ENCODE measurements around the gene CARD9. TPM values are rescaled to one million over a fixed set of nuclear protein-coding genes. Genes with fewer than 3 reads are reported as not detected.

Gene CARD9
- total RNA-seq, 1 experiment from 2014 or later = 14.0 TPM

- Histone ChIP-seq H3K27me3 (ENCODE audit: insufficient read depth, low read depth) (no peaks in the 10 kb centered on the region), H3K4me2 (no peak overlapping the region), H3K9me2 (ENCODE audit: insufficient read depth) (no peaks in the 10 kb centered on the region), H3K4me3 (no peak overlapping the region), H3K4me1 (replicated peaks; ENCODE audit: insufficient read depth) (peaks cover 11% of the 10 kb centered on the region; the same call in 1 of the 2 replicates), H3K9me3 (ENCODE audit: insufficient read depth, low read depth) (no peaks in the 10 kb centered on the region), H3F3A (ENCODE audit: insufficient read depth, low read depth) (peaks cover 8% of the 10 kb centered on the region; the same call in 1 of the 2 replicates), H3K36me3 (ENCODE audit: low read depth) (no peaks in the 10 kb centered on the region), H3K27ac (no peak overlapping the region), H3K79me2 (ENCODE audit: low read depth) (no peaks in the 10 kb centered on the region), H2AFZ (no peak overlapping the region), H4K20me1 (ENCODE audit: insufficient read depth) (peaks cover 5% of the 10 kb centered on the region; the same call in 1 of the 2 replicates)
- no peak for TF ChIP-seq EZH2 (IDR thresholded peaks at IDR 0.05; ENCODE audit: low read depth)
- TF ChIP-seq, protein P1, sequence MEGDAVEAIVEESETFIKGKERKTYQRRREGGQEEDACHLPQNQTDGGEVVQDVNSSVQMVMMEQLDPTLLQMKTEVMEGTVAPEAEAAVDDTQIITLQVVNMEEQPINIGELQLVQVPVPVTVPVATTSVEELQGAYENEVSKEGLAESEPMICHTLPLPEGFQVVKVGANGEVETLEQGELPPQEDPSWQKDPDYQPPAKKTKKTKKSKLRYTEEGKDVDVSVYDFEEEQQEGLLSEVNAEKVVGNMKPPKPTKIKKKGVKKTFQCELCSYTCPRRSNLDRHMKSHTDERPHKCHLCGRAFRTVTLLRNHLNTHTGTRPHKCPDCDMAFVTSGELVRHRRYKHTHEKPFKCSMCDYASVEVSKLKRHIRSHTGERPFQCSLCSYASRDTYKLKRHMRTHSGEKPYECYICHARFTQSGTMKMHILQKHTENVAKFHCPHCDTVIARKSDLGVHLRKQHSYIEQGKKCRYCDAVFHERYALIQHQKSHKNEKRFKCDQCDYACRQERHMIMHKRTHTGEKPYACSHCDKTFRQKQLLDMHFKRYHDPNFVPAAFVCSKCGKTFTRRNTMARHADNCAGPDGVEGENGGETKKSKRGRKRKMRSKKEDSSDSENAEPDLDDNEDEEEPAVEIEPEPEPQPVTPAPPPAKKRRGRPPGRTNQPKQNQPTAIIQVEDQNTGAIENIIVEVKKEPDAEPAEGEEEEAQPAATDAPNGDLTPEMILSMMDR (conservative IDR thresholded peaks at IDR 0.05) = no peak
- intact Hi-C loops (cut with micrococcal nuclease; ENCODE audit: unreplicated experiment) = no loop called here
- no TSS peak for BruUV-seq (replicated peaks)
- CTCF ChIA-PET = interaction anchor here (0.6 kb wide), 1 partner anchor 719 kb away, joined by 4 read pairs; no protein-coding TSS in a partner anchor
- DNase-seq = peak in 1 of 2 experiments; percentile 37
- POLR2A ChIA-PET (ENCODE audit: unreplicated experiment) = no interaction called here
Observed at GRCh38 chr9:136324501-136325300, 48.8 kb downstream of the CARD9 start.

DNA sequence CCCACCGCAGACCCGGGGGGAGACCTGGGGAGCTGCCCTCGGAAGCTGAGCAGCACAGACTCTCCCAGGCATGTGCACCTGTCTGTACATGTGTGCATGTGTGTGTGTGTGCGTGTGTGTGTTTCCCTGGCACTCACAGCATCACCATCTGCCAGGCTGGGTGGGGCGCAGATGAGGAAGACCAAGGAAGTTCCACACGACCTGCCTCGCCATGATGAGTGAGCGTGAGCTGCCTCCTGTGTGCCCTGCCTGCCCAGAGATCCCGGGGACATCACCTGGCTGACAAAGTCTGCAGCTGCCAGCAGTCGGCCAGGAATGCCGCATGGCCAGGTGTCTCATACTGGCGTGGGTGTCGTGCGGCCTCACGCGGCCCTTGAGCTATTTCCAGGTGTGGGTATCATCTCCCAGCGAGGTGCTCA, 50.1 kb downstream of the CARD9 start:
- H3K36me3 ChIP-seq (ENCODE audit: low read depth) = no peaks in the 10 kb centered on the region
- no peaks in the 10 kb centered on the region for H3K27me3 ChIP-seq (ENCODE audit: insufficient read depth, low read depth)
- no peaks in the 10 kb centered on the region for H3K9me2 ChIP-seq (ENCODE audit: insufficient read depth)
- no TSS peak for BruUV-seq (replicated peaks)
- no peaks in the 10 kb centered on the region for H3K79me2 ChIP-seq (ENCODE audit: low read depth)
- CTCF ChIA-PET = interaction anchor here (0.6 to 1.5 kb wide), 3 partner anchors 9 to 320 kb away, joined by 4 to 9 read pairs (median 6); no protein-coding TSS in a partner anchor
- H3K4me2 ChIP-seq = no peak overlapping the region
- peaks cover 6% of the 10 kb centered on the region; the same call in 1 of the 2 replicates for H3K4me1 ChIP-seq (replicated peaks; ENCODE audit: insufficient read depth)
- no peak for TF ChIP-seq EZH2 (IDR thresholded peaks at IDR 0.05; ENCODE audit: low read depth)
- TF ChIP-seq, protein P1 (conservative IDR thresholded peaks at IDR 0.05) = no peak
- peaks cover 1% of the 10 kb centered on the region; the same call in 1 of the 2 replicates for H4K20me1 ChIP-seq (ENCODE audit: insufficient read depth)
- intact Hi-C loops (cut with micrococcal nuclease; ENCODE audit: unreplicated experiment) = no loop called here
- H3K9me3 ChIP-seq (ENCODE audit: insufficient read depth, low read depth) = no peaks in the 10 kb centered on the region
- no peak overlapping the region for H3K4me3 ChIP-seq
- DNase-seq = peak in 1 of 2 experiments; percentile 38
- POLR2A ChIA-PET (ENCODE audit: unreplicated experiment) = interaction anchor here (0.6 kb wide), 1 partner anchor 944 kb away, joined by 3 read pairs; no protein-coding TSS in a partner anchor
- no peak overlapping the region for H3K27ac ChIP-seq
- no peak overlapping the region for H2AFZ ChIP-seq
- peaks cover 8% of the 10 kb centered on the region; the same call in 1 of the 2 replicates for H3F3A ChIP-seq (ENCODE audit: insufficient read depth, low read depth)

- H3K4me2 ChIP-seq = no peak overlapping the region
- no peak overlapping the region for H3K4me3 ChIP-seq
- POLR2A ChIA-PET (ENCODE audit: unreplicated experiment) = no interaction called here
- H3K9me2 ChIP-seq (ENCODE audit: insufficient read depth) = no peaks in the 10 kb centered on the region
- CTCF ChIA-PET = interaction anchor here (1.5 kb wide), 1 partner anchor 10 kb away, joined by 4 read pairs; no protein-coding TSS in a partner anchor
- no peak overlapping the region for H3K27ac ChIP-seq
- no peak for DNase-seq
- H3K79me2 ChIP-seq (ENCODE audit: low read depth) = no peaks in the 10 kb centered on the region
- no TSS peak for BruUV-seq (replicated peaks)
- H3F3A ChIP-seq (ENCODE audit: insufficient read depth, low read depth) = peaks cover 8% of the 10 kb centered on the region; the same call in 1 of the 2 replicates
- no peak overlapping the region for H2AFZ ChIP-seq
- intact Hi-C loops (cut with micrococcal nuclease; ENCODE audit: unreplicated experiment) = no loop called here
- no peaks in the 10 kb centered on the region for H3K27me3 ChIP-seq (ENCODE audit: insufficient read depth, low read depth)
- no peaks in the 10 kb centered on the region for H4K20me1 ChIP-seq (ENCODE audit: insufficient read depth)
- TF ChIP-seq EZH2 (IDR thresholded peaks at IDR 0.05; ENCODE audit: low read depth) = no peak
- TF ChIP-seq, protein P1 (conservative IDR thresholded peaks at IDR 0.05) = no peak
- H3K9me3 ChIP-seq (ENCODE audit: insufficient read depth, low read depth) = no peaks in the 10 kb centered on the region
- H3K36me3 ChIP-seq (ENCODE audit: low read depth) = no peaks in the 10 kb centered on the region
- H3K4me1 ChIP-seq (replicated peaks; ENCODE audit: insufficient read depth) = peaks cover under 1% of the 10 kb centered on the region; the same call in 1 of the 2 replicates
Observed at GRCh38 chr9:136322756-136323330, 50.6 kb downstream of the CARD9 start.

Data from PC-9 (cell line).